NCI-H526 (cell line): Measurements from ENCODE around the gene PRPF6.
A peak's percentile ranks its signal among the peaks of the same experiment; 100 is the strongest.

Experiments used
- DNase-seq, 2 experiments: peaks; one replicate each; lab custom pipeline; 2025; lab: John Stamatoyannopoulos, UW

Gene PRPF6

GRCh38 chr20:64076061-64076997 lies 95.4 kb downstream of the PRPF6 start:
- no peak for DNase-seq

GRCh38 chr20:64077094-64077493 lies 96.2 kb downstream of the PRPF6 start:
- no peak for DNase-seq

GRCh38 chr20:64077541-64077875 lies 96.6 kb downstream of the PRPF6 start:
- no peak for DNase-seq

GRCh38 chr20:64077876-64078551 lies 97.1 kb downstream of the PRPF6 start:
- no peak for DNase-seq

- no peak for DNase-seq
These were observed 98.0 kb downstream of the PRPF6 start for GRCh38 chr20:64078934-64079272.

GRCh38 chr20:64079273-64080012 lies 98.5 kb downstream of the PRPF6 start, which contains the start of gene RGS19:
Gene RGS19 (minus strand): TSS chr20:64079518. CDS start chr20:64076886, 2,632 bp downstream.
- peak in 1 of 2 experiments; percentile 91 for DNase-seq

- peak in 1 of 2 experiments; percentile 68 for DNase-seq
These were observed 99.3 kb downstream of the PRPF6 start, which contains the start of gene OPRL1 for GRCh38 chr20:64080013-64080812. Gene OPRL1 (plus strand): TSS chr20:64080082. CDS start chr20:64092721, 12,639 bp downstream.

- no peak for DNase-seq
These were observed 100.1 kb downstream of the PRPF6 start for GRCh38 chr20:64080813-64081623.

GRCh38 chr20:64081624-64081964 lies 100.7 kb downstream of the PRPF6 start:
- DNase-seq: no peak

- DNase-seq: no peak
These were observed 101.3 kb downstream of the PRPF6 start for GRCh38 chr20:64082126-64082731.
